ENCODE data around the gene ST3GAL2. TPM values are rescaled to one million over a fixed set of nuclear protein-coding genes. Genes with fewer than 3 reads are reported as not detected.

Gene ST3GAL2
- total and polyA plus RNA-seq, 9 of the 15 experiments (the other 6 are each of a cell fraction or from before 2014, with no cell fraction given), result 1.5 to 108 (median 34.3) TPM

DNA sequence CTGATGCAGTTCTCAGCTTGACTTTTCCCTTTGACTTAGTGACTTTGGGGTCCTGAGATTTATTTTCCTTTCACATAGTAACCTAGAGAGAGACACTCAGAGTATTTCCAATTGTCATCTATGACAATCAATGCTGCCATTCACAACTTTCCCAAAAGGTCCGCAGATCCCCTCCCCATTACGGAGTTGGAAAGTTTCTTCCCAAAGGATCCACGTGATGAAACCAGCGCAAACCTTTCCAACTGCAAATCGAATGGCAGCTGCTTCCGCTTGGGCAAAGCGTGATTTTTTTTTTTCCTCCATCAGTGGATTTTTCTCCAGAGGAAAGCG, 15.0 kb upstream of the ST3GAL2 start (continued):
- TF ChIP-seq, protein P1, sequence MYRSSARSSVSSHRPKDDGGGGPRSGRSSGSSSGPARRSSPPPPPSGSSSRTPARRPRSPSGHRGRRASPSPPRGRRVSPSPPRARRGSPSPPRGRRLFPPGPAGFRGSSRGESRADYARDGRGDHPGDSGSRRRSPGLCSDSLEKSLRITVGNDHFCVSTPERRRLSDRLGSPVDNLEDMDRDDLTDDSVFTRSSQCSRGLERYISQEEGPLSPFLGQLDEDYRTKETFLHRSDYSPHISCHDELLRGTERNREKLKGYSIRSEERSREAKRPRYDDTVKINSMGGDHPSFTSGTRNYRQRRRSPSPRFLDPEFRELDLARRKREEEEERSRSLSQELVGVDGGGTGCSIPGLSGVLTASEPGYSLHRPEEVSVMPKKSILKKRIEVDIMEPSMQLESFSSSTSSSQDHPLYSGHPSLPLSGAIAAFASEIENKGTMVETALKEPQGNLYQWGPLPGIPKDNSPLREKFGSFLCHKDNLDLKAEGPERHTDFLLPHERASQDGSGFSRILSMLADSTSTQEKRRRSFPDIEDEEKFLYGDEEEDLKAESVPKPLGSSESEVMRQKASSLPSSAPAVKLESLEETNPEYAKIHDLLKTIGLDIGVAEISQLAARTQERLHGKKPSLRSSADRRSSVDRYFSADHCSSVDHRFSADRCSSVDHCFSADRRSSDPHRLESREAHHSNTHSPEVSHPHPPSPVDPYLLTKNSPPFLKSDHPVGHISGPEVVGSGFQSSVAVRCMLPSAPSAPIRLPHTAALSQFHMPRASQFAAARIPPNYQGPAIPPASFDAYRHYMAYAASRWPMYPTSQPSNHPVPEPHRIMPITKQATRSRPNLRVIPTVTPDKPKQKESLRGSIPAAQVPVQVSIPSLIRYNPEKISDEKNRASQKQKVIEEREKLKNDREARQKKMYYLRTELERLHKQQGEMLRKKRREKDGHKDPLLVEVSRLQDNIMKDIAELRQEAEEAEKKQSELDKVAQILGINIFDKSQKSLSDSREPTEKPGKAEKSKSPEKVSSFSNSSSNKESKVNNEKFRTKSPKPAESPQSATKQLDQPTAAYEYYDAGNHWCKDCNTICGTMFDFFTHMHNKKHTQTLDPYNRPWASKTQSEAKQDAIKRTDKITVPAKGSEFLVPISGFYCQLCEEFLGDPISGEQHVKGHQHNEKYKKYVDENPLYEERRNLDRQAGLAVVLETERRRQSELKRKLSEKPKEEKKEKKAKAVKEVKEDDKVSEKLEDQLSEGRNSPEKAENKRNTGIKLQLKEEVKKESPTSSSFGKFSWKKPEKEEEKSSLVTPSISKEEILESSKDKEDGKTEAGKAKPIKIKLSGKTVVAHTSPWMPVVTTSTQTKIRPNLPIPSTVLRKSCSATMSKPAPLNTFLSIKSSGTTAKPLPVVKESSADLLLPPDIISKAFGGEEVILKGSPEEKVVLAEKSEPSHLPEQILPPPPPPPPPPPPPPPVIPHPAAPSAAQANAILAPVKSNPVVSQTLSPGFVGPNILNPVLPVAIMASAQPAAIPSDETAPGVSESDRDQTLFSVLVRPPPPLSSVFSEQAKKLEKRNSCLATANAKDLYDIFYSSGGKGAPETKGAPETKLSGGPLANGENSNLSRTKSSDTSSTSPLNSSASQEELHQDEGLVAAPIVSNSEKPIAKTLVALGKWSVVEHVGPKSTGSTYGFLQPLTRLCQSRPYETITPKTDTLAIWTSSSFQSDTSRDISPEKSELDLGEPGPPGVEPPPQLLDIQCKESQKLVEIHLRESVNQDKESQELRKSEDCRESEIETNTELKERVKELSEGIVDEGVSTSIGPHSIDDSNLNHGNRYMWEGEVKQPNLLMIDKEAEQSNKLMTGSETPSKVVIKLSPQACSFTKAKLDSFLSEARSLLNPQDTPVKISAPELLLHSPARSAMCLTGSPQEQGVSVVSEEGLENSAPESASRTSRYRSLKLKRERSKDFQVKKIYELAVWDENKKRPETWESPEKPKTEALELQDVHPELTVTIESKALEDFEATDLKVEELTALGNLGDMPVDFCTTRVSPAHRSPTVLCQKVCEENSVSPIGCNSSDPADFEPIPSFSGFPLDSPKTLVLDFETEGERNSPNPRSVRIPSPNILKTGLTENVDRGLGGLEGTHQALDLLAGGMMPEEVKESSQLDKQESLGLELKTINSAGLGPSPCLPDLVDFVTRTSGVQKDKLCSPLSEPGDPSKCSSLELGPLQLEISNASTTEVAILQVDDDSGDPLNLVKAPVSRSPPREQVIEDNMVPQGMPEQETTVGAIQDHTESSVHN (IDR thresholded peaks at IDR 0.05; ENCODE audit: borderline replicate concordance in 1 of 2, low read depth in 1 of 2), result peak in 1 of 2 experiments; percentile 28; a peak in 1 of 4 replicates
- TF ChIP-seq GATAD2B (IDR thresholded peaks at IDR 0.05; ENCODE audit: borderline replicate concordance) (no peak), SMARCE1 (IDR thresholded peaks at IDR 0.05) (no peak), ZNF253 (CRISPR knock-in tag; conservative IDR thresholded peaks at IDR 0.05) (no peak), MAFF (IDR thresholded peaks at IDR 0.05; ENCODE audit: low read length) (no peak), KLF16 (IDR thresholded peaks at IDR 0.05) (no peak), SMARCA4 (IDR thresholded peaks at IDR 0.05) (no peak; the same call in none of the 2 replicates), NEUROD1 (IDR thresholded peaks at IDR 0.05; ENCODE audit: borderline replicate concordance, low read depth, low read length, partially characterized antibody) (no peak), ZNF668 (CRISPR knock-in tag; IDR thresholded peaks at IDR 0.05) (no peak), COPS2 (conservative IDR thresholded peaks at IDR 0.05) (no peak), SIN3B (IDR thresholded peaks at IDR 0.05; ENCODE audit: low read depth) (no peak), TBL1XR1 (IDR thresholded peaks at IDR 0.05; ENCODE audit: low read length in 2 of 2) (no peak)
- TF ChIP-seq, protein P2, sequence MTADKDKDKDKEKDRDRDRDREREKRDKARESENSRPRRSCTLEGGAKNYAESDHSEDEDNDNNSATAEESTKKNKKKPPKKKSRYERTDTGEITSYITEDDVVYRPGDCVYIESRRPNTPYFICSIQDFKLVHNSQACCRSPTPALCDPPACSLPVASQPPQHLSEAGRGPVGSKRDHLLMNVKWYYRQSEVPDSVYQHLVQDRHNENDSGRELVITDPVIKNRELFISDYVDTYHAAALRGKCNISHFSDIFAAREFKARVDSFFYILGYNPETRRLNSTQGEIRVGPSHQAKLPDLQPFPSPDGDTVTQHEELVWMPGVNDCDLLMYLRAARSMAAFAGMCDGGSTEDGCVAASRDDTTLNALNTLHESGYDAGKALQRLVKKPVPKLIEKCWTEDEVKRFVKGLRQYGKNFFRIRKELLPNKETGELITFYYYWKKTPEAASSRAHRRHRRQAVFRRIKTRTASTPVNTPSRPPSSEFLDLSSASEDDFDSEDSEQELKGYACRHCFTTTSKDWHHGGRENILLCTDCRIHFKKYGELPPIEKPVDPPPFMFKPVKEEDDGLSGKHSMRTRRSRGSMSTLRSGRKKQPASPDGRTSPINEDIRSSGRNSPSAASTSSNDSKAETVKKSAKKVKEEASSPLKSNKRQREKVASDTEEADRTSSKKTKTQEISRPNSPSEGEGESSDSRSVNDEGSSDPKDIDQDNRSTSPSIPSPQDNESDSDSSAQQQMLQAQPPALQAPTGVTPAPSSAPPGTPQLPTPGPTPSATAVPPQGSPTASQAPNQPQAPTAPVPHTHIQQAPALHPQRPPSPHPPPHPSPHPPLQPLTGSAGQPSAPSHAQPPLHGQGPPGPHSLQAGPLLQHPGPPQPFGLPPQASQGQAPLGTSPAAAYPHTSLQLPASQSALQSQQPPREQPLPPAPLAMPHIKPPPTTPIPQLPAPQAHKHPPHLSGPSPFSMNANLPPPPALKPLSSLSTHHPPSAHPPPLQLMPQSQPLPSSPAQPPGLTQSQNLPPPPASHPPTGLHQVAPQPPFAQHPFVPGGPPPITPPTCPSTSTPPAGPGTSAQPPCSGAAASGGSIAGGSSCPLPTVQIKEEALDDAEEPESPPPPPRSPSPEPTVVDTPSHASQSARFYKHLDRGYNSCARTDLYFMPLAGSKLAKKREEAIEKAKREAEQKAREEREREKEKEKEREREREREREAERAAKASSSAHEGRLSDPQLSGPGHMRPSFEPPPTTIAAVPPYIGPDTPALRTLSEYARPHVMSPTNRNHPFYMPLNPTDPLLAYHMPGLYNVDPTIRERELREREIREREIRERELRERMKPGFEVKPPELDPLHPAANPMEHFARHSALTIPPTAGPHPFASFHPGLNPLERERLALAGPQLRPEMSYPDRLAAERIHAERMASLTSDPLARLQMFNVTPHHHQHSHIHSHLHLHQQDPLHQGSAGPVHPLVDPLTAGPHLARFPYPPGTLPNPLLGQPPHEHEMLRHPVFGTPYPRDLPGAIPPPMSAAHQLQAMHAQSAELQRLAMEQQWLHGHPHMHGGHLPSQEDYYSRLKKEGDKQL (CRISPR knock-in tag; IDR thresholded peaks at IDR 0.05; ENCODE audit: borderline replicate concordance), result no peak
- TF ChIP-seq, protein P3, sequence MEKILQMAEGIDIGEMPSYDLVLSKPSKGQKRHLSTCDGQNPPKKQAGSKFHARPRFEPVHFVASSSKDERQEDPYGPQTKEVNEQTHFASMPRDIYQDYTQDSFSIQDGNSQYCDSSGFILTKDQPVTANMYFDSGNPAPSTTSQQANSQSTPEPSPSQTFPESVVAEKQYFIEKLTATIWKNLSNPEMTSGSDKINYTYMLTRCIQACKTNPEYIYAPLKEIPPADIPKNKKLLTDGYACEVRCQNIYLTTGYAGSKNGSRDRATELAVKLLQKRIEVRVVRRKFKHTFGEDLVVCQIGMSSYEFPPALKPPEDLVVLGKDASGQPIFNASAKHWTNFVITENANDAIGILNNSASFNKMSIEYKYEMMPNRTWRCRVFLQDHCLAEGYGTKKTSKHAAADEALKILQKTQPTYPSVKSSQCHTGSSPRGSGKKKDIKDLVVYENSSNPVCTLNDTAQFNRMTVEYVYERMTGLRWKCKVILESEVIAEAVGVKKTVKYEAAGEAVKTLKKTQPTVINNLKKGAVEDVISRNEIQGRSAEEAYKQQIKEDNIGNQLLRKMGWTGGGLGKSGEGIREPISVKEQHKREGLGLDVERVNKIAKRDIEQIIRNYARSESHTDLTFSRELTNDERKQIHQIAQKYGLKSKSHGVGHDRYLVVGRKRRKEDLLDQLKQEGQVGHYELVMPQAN (IDR thresholded peaks at IDR 0.05; ENCODE audit: borderline replicate concordance), result no peak; the same call in 1 of the 2 replicates

Measured in K562 (cell line).